GM21528 (cell line): Measurements from ENCODE around the gene CREB3L2.
A peak's percentile ranks its signal among the peaks of the same experiment; 100 is the strongest.
"Not testable (repeated sequence)": the region's sequence is repeated elsewhere in the genome, so short reads cannot be mapped to it uniquely, and the experiment has no call there.

Experiments
- ATAC-seq: cut with Tn5 transposase; IDR thresholded peaks from one replicate; pipeline ENCODE4 v1.9.1; 2021; ENCODE audit warnings: mild to moderate bottlenecking, moderate library complexity; ENCODE audit not compliant: unreplicated experiment, low FRiP score

The CREB3L2 gene

GRCh38 chr7:137936509-137937201 is 65.2 kb downstream of the CREB3L2 start:
- no peak for ATAC-seq

- no peak for ATAC-seq
Measured at GRCh38 chr7:137935884-137936508, 65.9 kb downstream of the CREB3L2 start.

GRCh38 chr7:137934941-137935883 is 66.7 kb downstream of the CREB3L2 start:
- ATAC-seq, result peak; percentile 85

- ATAC-seq, result no peak
Measured at GRCh38 chr7:137934176-137934826, 67.6 kb downstream of the CREB3L2 start.

- ATAC-seq, result no peak
Measured at GRCh38 chr7:137933270-137934017, 68.4 kb downstream of the CREB3L2 start.

- ATAC-seq, result no peak
Measured at GRCh38 chr7:137932881-137933269, 69.0 kb downstream of the CREB3L2 start.

GRCh38 chr7:137931823-137932222 is 70.1 kb downstream of the CREB3L2 start:
- ATAC-seq, result no peak

- ATAC-seq, result no peak
Measured at GRCh38 chr7:137930581-137930980, 71.3 kb downstream of the CREB3L2 start.

GRCh38 chr7:137928626-137929025 is 73.3 kb downstream of the CREB3L2 start:
- no peak for ATAC-seq

- no peak for ATAC-seq
Measured at GRCh38 chr7:137927386-137927785, 74.5 kb downstream of the CREB3L2 start.

- ATAC-seq, result not testable (repeated sequence)
Measured at GRCh38 chr7:137926206-137926605, 75.7 kb downstream of the CREB3L2 start.

GRCh38 chr7:137925754-137926153 is 76.1 kb downstream of the CREB3L2 start:
- no peak for ATAC-seq

GRCh38 chr7:137925091-137925490 is 76.8 kb downstream of the CREB3L2 start:
- ATAC-seq, result no peak

GRCh38 chr7:137923380-137923779 is 78.5 kb downstream of the CREB3L2 start:
- no peak for ATAC-seq

GRCh38 chr7:137920637-137921399 is 81.1 kb downstream of the CREB3L2 start:
- ATAC-seq, result no peak

- no peak for ATAC-seq
Measured at GRCh38 chr7:137919987-137920386, 81.9 kb downstream of the CREB3L2 start.

GRCh38 chr7:137916980-137917645 is 84.8 kb downstream of the CREB3L2 start:
- no peak for ATAC-seq

GRCh38 chr7:137916564-137916963 is 85.3 kb downstream of the CREB3L2 start:
- ATAC-seq, result no peak

- no peak for ATAC-seq
Measured at GRCh38 chr7:137915266-137915665, 86.6 kb downstream of the CREB3L2 start.
